Neural cell (in vitro differentiated cells): Measurements from ENCODE around the gene SLC5A9. TPM values are rescaled to one million over a fixed set of nuclear protein-coding genes. Genes with fewer than 3 reads are reported as not detected.

Source experiments
- H2AFZ ChIP-seq: fragments of 200-600, 300-800 bp; sonication (generic), shearing (Covaris generic); 2 replicates; pipeline ENCODE4 v1.6.0; 2014; ENCODE audit warnings: low read depth, mild to moderate bottlenecking, antibody characterized with exemption, low read length, moderate library complexity
- H3F3A ChIP-seq: fragments of 200-600 bp; shearing (Covaris generic); 2 replicates; pipeline ENCODE4 v1.6.1; 2016; ENCODE audit warnings: mild to moderate bottlenecking, moderate library complexity, mixed read lengths, antibody characterized with exemption, low read length; ENCODE audit not compliant: insufficient read depth, poor library complexity, severe bottlenecking
- H3K27ac ChIP-seq: fragments of 200-600, 300-800 bp; sonication (generic), shearing (Covaris generic); 2 replicates; pipeline ENCODE4 v1.5.1; 2014; ENCODE audit warnings: mild to moderate bottlenecking, low read length, moderate library complexity
- H3K27me3 ChIP-seq: fragments of 300-800, 200-600 bp; sonication (generic), shearing (Covaris generic); 2 replicates; pipeline ENCODE4 v1.6.0; 2014; ENCODE audit warnings: mild to moderate bottlenecking, low read depth, low read length, moderate library complexity; ENCODE audit not compliant: insufficient read depth
- H3K36me3 ChIP-seq: fragments of 300-800, 200-600 bp; sonication (generic), shearing (Covaris generic); 2 replicates; pipeline ENCODE4 v1.5.1; 2014; ENCODE audit warnings: mild to moderate bottlenecking, antibody characterized with exemption, low read length, moderate library complexity; ENCODE audit not compliant: insufficient read depth
- H3K4me2 ChIP-seq: fragments of 300-800, 200-600 bp; sonication (generic), shearing (Covaris generic); 2 replicates; pipeline ENCODE4 v1.6.0; 2014; ENCODE audit warnings: mild to moderate bottlenecking, low read length
- H3K4me3 ChIP-seq: fragments of 300-800, 200-600 bp; sonication (generic), shearing (Covaris generic); 2 replicates; pipeline ENCODE4 v1.5.1; 2014; ENCODE audit warnings: mild to moderate bottlenecking, low read length, moderate library complexity
- H3K79me2 ChIP-seq: fragments of 200-600 bp; shearing (Covaris generic); replicated peaks from 2 replicates; pipeline ENCODE4 v1.6.0; 2014; ENCODE audit warnings: mild to moderate bottlenecking, low read length, moderate library complexity; ENCODE audit not compliant: insufficient read depth
- H3K9ac ChIP-seq: fragments of 300-800, 200-600 bp; sonication (generic), shearing (Covaris generic); 2 replicates; pipeline ENCODE4 v1.6.1; 2016; ENCODE audit warnings: mild to moderate bottlenecking, low read length, mixed read lengths
- H3K9me2 ChIP-seq: fragments of 200-600 bp; shearing (Covaris generic); 2 replicates; pipeline ENCODE4 v1.6.1; 2016; ENCODE audit warnings: mild to moderate bottlenecking, low read length, mixed read lengths; ENCODE audit not compliant: insufficient read depth
- H3K9me3 ChIP-seq: fragments of 200-600, 300-800 bp; sonication (generic), shearing (Covaris generic); 2 replicates; pipeline ENCODE4 v1.6.1; 2016; ENCODE audit warnings: mild to moderate bottlenecking, mixed run types, low read length, moderate library complexity, mixed read lengths
- H4K20me1 ChIP-seq: fragments of 200-600 bp; shearing (Covaris generic); 2 replicates; pipeline ENCODE4 v1.6.1; 2016; ENCODE audit warnings: mild to moderate bottlenecking, mixed run types; ENCODE audit not compliant: insufficient read depth
- EP300 ChIP-seq: fragments of 450-650 bp; conservative IDR thresholded peaks from 2 replicates; pipeline ENCODE4 v1.6.1; 2014; ENCODE audit warnings: antibody characterized with exemption, mild to moderate bottlenecking, moderate library complexity; ENCODE audit not compliant: poor library complexity, severe bottlenecking
- EZH2 ChIP-seq: fragments of 200-600, 300-800 bp; shearing (Covaris generic), sonication (generic); IDR thresholded peaks from 2 replicates; pipeline ENCODE4 v1.6.1; 2014; ENCODE audit warnings: antibody characterized with exemption, low read length, borderline replicate concordance, mild to moderate bottlenecking; ENCODE audit not compliant: insufficient read depth, poor library complexity, severe bottlenecking
- MXI1 ChIP-seq: fragments of 450-650 bp; conservative IDR thresholded peaks from 2 replicates; pipeline ENCODE4 v1.6.1; 2014; ENCODE audit warnings: antibody characterized with exemption, mild to moderate bottlenecking; ENCODE audit not compliant: poor library complexity, severe bottlenecking
- POLR2AphosphoS5 ChIP-seq: IDR thresholded peaks from 2 replicates; pipeline ENCODE4 v1.6.1; 2012
- RAD21 ChIP-seq: fragments of 450-650 bp; conservative IDR thresholded peaks from 2 replicates; pipeline ENCODE4 v1.6.1; 2014; ENCODE audit warnings: antibody characterized with exemption, mild to moderate bottlenecking, moderate library complexity
- SMC3 ChIP-seq: fragments of 450-650 bp; conservative IDR thresholded peaks from 2 replicates; pipeline ENCODE4 v1.6.1; 2014; ENCODE audit warnings: antibody characterized with exemption, mild to moderate bottlenecking, moderate library complexity; ENCODE audit not compliant: poor library complexity
- TAF1 ChIP-seq: IDR thresholded peaks from 2 replicates; pipeline ENCODE4 v1.6.1; 2012; ENCODE audit warnings: low read depth
- polyA plus RNA-seq: library from polyadenylated mRNA; depleted of rRNA; stranded (reverse); fragments of >200 nt; gene quantifications from 2 replicates; pipeline ENCODE4 v1.2.3, GENCODE V29; 2014
- TF ChIP-seq, protein P1 (sequence below): IDR thresholded peaks from 2 replicates; pipeline ENCODE4 v1.6.1; 2012; ENCODE audit warnings: borderline replicate concordance
- TF ChIP-seq, protein P2 (sequence below): fragments of 450-650 bp; IDR thresholded peaks from 2 replicates; pipeline ENCODE4 v1.5.1; 2014; ENCODE audit warnings: antibody characterized with exemption, mild to moderate bottlenecking, moderate library complexity; ENCODE audit not compliant: poor library complexity, severe bottlenecking

The SLC5A9 gene
- polyA plus RNA-seq, 1 donor from 2014 or later: not detected

DNA sequence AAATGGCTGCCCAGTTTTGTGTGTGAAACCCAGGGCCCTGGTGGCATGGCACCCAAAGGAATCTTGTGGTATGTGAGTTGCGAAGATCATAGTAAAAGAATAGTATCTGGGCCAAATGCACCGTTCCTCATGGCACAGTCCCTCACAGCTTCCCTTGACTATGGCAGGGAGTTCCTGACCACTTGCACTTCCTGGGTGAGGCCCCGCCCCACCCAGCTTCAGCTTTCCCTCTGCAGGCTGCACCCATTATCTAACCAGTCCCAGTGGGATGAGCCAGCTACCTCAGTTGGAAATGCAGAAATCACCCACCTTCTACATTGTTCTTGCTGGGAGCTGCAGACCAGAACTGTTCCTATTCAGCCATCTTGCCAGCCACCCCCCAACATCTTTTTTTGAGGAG lies 63.0 kb downstream of the SLC5A9 start:
- H3K9me3 ChIP-seq: no peaks in the 10 kb centered on the region
- H3K4me3 ChIP-seq: no peak overlapping the region
- TF ChIP-seq, protein P1, sequence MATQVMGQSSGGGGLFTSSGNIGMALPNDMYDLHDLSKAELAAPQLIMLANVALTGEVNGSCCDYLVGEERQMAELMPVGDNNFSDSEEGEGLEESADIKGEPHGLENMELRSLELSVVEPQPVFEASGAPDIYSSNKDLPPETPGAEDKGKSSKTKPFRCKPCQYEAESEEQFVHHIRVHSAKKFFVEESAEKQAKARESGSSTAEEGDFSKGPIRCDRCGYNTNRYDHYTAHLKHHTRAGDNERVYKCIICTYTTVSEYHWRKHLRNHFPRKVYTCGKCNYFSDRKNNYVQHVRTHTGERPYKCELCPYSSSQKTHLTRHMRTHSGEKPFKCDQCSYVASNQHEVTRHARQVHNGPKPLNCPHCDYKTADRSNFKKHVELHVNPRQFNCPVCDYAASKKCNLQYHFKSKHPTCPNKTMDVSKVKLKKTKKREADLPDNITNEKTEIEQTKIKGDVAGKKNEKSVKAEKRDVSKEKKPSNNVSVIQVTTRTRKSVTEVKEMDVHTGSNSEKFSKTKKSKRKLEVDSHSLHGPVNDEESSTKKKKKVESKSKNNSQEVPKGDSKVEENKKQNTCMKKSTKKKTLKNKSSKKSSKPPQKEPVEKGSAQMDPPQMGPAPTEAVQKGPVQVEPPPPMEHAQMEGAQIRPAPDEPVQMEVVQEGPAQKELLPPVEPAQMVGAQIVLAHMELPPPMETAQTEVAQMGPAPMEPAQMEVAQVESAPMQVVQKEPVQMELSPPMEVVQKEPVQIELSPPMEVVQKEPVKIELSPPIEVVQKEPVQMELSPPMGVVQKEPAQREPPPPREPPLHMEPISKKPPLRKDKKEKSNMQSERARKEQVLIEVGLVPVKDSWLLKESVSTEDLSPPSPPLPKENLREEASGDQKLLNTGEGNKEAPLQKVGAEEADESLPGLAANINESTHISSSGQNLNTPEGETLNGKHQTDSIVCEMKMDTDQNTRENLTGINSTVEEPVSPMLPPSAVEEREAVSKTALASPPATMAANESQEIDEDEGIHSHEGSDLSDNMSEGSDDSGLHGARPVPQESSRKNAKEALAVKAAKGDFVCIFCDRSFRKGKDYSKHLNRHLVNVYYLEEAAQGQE: no peak
- TF ChIP-seq, protein P2, sequence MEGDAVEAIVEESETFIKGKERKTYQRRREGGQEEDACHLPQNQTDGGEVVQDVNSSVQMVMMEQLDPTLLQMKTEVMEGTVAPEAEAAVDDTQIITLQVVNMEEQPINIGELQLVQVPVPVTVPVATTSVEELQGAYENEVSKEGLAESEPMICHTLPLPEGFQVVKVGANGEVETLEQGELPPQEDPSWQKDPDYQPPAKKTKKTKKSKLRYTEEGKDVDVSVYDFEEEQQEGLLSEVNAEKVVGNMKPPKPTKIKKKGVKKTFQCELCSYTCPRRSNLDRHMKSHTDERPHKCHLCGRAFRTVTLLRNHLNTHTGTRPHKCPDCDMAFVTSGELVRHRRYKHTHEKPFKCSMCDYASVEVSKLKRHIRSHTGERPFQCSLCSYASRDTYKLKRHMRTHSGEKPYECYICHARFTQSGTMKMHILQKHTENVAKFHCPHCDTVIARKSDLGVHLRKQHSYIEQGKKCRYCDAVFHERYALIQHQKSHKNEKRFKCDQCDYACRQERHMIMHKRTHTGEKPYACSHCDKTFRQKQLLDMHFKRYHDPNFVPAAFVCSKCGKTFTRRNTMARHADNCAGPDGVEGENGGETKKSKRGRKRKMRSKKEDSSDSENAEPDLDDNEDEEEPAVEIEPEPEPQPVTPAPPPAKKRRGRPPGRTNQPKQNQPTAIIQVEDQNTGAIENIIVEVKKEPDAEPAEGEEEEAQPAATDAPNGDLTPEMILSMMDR: no peak
- TF ChIP-seq POLR2AphosphoS5: no peak
- TF ChIP-seq RAD21: no peak
- no peak for TF ChIP-seq SMC3
- no peak for TF ChIP-seq EZH2
- no peak for TF ChIP-seq EP300
- TF ChIP-seq MXI1: no peak
- TF ChIP-seq TAF1: no peak
- no peaks in the 10 kb centered on the region for H3K27me3 ChIP-seq
- H3K9me2 ChIP-seq: no peaks in the 10 kb centered on the region
- no peak overlapping the region for H3K9ac ChIP-seq
- no peaks in the 10 kb centered on the region for H3K79me2 ChIP-seq
- H3K36me3 ChIP-seq: no peaks in the 10 kb centered on the region
- no peaks in the 10 kb centered on the region for H4K20me1 ChIP-seq
- no peaks in the 10 kb centered on the region for H3F3A ChIP-seq
- H3K4me2 ChIP-seq: no peak overlapping the region
- H3K27ac ChIP-seq: no peak overlapping the region
- no peak overlapping the region for H2AFZ ChIP-seq

DNA sequence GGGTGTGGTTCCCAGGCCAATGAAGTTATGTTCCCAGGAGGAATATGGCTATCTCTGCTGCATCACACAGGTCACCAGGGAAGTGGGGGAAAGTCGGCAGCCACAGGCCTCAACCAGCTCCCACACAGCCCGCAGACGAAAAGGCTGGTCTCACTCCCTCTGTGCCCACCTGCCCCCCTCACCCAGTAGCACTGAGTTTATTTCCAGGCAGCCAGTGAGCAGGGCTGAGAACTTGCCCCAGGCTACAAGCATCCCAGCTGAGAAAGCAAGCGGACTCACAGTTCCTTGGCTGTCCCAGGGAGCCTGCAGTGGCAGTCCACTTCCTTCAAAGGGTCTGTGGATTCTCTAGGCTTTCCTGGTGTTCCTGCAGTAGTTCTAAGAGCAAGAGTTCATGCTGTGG lies 68.9 kb downstream of the SLC5A9 start:
- Histone ChIP-seq H3K79me2 (no peaks in the 10 kb centered on the region), H3K27me3 (no peaks in the 10 kb centered on the region), H3K9me3 (no peaks in the 10 kb centered on the region), H3K4me2 (no peak overlapping the region), H2AFZ (no peak overlapping the region), H3K36me3 (no peaks in the 10 kb centered on the region), H3K9me2 (no peaks in the 10 kb centered on the region), H4K20me1 (no peaks in the 10 kb centered on the region), H3K27ac (no peak overlapping the region), H3K4me3 (no peak overlapping the region), H3F3A (no peaks in the 10 kb centered on the region), H3K9ac (no peak overlapping the region)
- TF ChIP-seq, protein P2: no peak
- TF ChIP-seq, protein P1: no peak
- TF ChIP-seq POLR2AphosphoS5 (no peak), RAD21 (no peak)
